Smooth muscle cell (in vitro differentiated cells): Measurements from ENCODE around the gene TMEM263. TPM values are rescaled to one million over a fixed set of nuclear protein-coding genes. Genes with fewer than 3 reads are reported as not detected.

Source experiments
- DNase-seq: peaks from one replicate; lab custom pipeline; 2025; ENCODE audit not compliant: unreplicated experiment; lab: John Stamatoyannopoulos, UW
- H2AFZ ChIP-seq: fragments of 200-600 bp; sonication (generic); 2 replicates; pipeline ENCODE4 v1.6.0; 2016; ENCODE audit warnings: antibody characterized with exemption, low read depth, mild to moderate bottlenecking
- H3F3A ChIP-seq: fragments of 200-600 bp; sonication (generic); 2 replicates; pipeline ENCODE4 v1.6.0; 2017; ENCODE audit warnings: antibody characterized with exemption, low read depth
- H3K27ac ChIP-seq: fragments of 200-600 bp; sonication (generic); 2 replicates; pipeline ENCODE4 v1.5.1; 2016; ENCODE audit warnings: low read depth, mild to moderate bottlenecking
- H3K27me3 ChIP-seq: fragments of 200-600 bp; sonication (generic); 2 replicates; pipeline ENCODE4 v1.6.1; 2016; ENCODE audit warnings: low read depth, mild to moderate bottlenecking
- H3K36me3 ChIP-seq: fragments of 200-600 bp; sonication (generic); 2 replicates; pipeline ENCODE4 v1.5.1; 2016; ENCODE audit warnings: low read depth
- H3K4me1 ChIP-seq: fragments of 200-600 bp; sonication (generic); 2 replicates; pipeline ENCODE4 v1.5.1; 2016; ENCODE audit warnings: low read depth
- H3K4me2 ChIP-seq: fragments of 200-600 bp; sonication (generic); 2 replicates; pipeline ENCODE4 v1.6.0; 2016; ENCODE audit warnings: mild to moderate bottlenecking
- H3K4me3 ChIP-seq: fragments of 200-600 bp; sonication (generic); 2 replicates; pipeline ENCODE4 v1.5.1; 2016; ENCODE audit warnings: mild to moderate bottlenecking
- H3K79me2 ChIP-seq: fragments of 200-600 bp; sonication (generic); 2 replicates; pipeline ENCODE4 v1.6.0; 2016; ENCODE audit warnings: low read depth, mild to moderate bottlenecking
- H3K9ac ChIP-seq: fragments of 200-600 bp; sonication (generic); 2 replicates; pipeline ENCODE4 v1.6.0; 2016; ENCODE audit warnings: low read depth
- H3K9me3 ChIP-seq: fragments of 200-600 bp; sonication (generic); replicated peaks from 2 replicates; pipeline ENCODE4 v1.5.1; 2016; ENCODE audit warnings: low read depth
- H4K20me1 ChIP-seq: fragments of 200-600 bp; sonication (generic); 2 replicates; pipeline ENCODE4 v1.6.0; 2016; ENCODE audit warnings: low read depth
- CTCF ChIP-seq: fragments of 200-600 bp; sonication (generic); IDR thresholded peaks from 2 replicates; pipeline ENCODE4 v1.5.1; 2017; ENCODE audit warnings: borderline replicate concordance, mild to moderate bottlenecking, antibody characterized with exemption; ENCODE audit not compliant: insufficient read depth, poor library complexity, severe bottlenecking
- WGBS: methylation state at CpG from one replicate; pipeline ENCODE4 v1.1.7; 2016; ENCODE audit warnings: low lambda C conversion rate; 5-methylcytosine and 5-hydroxymethylcytosine counted together
- polyA plus RNA-seq: library from polyadenylated mRNA; unstranded; fragments of >200 nt; fragmentation: Nextera tagmentation; extraction: Ambion mirVana; gene quantifications from 2 replicates; pipeline ENCODE4 v1.2.1, GENCODE V29; 2016
- total RNA-seq: library from RNA; depleted of rRNA; stranded (reverse); fragments of >200 nt; gene quantifications from 2 replicates; pipeline ENCODE4 v1.2.3, GENCODE V29; 2014

TMEM263 gene
- total and polyA plus RNA-seq, 2 experiments from 2014 or later, result 102 to 177 TPM

GRCh38 chr12:106914796-106915634 is 40.7 kb upstream of the TMEM263 start:
- no peak overlapping the region for H3K4me2 ChIP-seq
- no peak overlapping the region for H3K9ac ChIP-seq
- no peaks in the 10 kb centered on the region for H4K20me1 ChIP-seq
- H3K9me3 ChIP-seq, result no peaks in the 10 kb centered on the region
- H3K27ac ChIP-seq, result no peak overlapping the region
- 97% methylated on average over 3 of the region's 3 CpGs for WGBS
- H3F3A ChIP-seq, result no peaks in the 10 kb centered on the region
- no peak for TF ChIP-seq CTCF
- H3K4me1 ChIP-seq, result peaks cover 8% of the 10 kb centered on the region
- H3K79me2 ChIP-seq, result no peaks in the 10 kb centered on the region
- DNase-seq, result no peak
- H3K4me3 ChIP-seq, result no peak overlapping the region
- no peaks in the 10 kb centered on the region for H3K27me3 ChIP-seq
- no peaks in the 10 kb centered on the region for H3K36me3 ChIP-seq
- H2AFZ ChIP-seq, result no peak overlapping the region

- no peak overlapping the region for H3K4me3 ChIP-seq
- 76% methylated on average over 4 of the region's 5 CpGs for WGBS
- no peak for TF ChIP-seq CTCF
Measured at GRCh38 chr12:106915635-106916026, 40.1 kb upstream of the TMEM263 start.

DNA sequence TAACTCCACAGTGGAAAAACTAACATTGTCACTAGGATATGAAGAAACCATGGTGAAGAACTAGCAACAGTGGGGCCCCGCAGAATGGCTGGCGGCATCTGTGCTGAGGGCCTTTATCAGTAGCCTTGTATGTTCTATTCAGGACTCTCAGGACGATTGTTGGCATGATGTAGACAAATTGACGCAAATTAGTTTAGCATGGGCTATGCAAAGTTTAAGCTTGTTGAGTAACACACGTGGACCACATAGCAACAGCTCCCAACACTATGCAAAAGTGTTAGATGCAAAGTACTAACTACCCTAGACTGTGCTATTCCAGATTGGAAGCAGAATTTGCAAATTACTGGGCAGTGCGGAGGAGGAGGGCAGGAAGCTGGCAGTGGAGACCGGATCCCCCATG is 38.2 kb upstream of the TMEM263 start:
- H3K79me2 ChIP-seq, result no peaks in the 10 kb centered on the region
- H3K4me3 ChIP-seq, result no peak overlapping the region
- peaks cover 7% of the 10 kb centered on the region for H3K27me3 ChIP-seq
- H3K9ac ChIP-seq, result no peak overlapping the region
- 75% methylated on average over 7 of the region's 7 CpGs for WGBS
- peaks cover 8% of the 10 kb centered on the region for H3K4me1 ChIP-seq
- no peaks in the 10 kb centered on the region for H3K9me3 ChIP-seq
- no peaks in the 10 kb centered on the region for H3K36me3 ChIP-seq
- TF ChIP-seq CTCF, result no peak
- no peak for DNase-seq
- no peak overlapping the region for H3K4me2 ChIP-seq
- no peak overlapping the region for H3K27ac ChIP-seq
- H2AFZ ChIP-seq, result no peak overlapping the region
- no peaks in the 10 kb centered on the region for H4K20me1 ChIP-seq
- H3F3A ChIP-seq, result no peaks in the 10 kb centered on the region

More at GRCh38 chr12:106915635-106916026, 40.1 kb upstream of the TMEM263 start:
- Histone ChIP-seq H3K9ac (no peak overlapping the region), H2AFZ (no peak overlapping the region), H3K27me3 (peaks cover 1% of the 10 kb centered on the region), H3K79me2 (no peaks in the 10 kb centered on the region), H3K27ac (no peak overlapping the region), H3K36me3 (no peaks in the 10 kb centered on the region), H3K4me2 (no peak overlapping the region), H3K4me1 (peaks cover 8% of the 10 kb centered on the region), H3K9me3 (no peaks in the 10 kb centered on the region), H4K20me1 (no peaks in the 10 kb centered on the region), H3F3A (no peaks in the 10 kb centered on the region)
- DNase-seq, result no peak

DNA sequence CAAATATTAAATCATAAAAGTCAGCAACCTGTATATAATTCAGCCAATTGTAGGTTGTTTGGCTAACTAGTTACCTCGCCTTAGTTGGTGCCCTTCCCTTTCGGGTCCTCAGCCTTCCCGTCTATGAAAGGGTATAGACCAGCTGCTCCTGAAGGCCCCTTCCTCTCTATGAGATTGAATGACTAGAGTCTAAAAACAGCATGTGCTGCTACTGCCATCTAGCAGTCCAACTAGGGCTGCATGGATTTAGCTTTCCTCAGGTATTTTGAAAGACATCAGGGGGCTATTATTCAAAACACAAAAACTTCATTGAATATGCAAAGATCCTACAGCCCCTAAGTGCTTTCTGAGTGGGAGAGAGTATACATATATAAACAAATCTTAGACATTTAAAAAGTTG is 37.0 kb upstream of the TMEM263 start:
- DNase-seq, result no peak
- H3K4me3 ChIP-seq, result no peak overlapping the region
- peak; percentile 32 for TF ChIP-seq CTCF
- no peaks in the 10 kb centered on the region for H3K36me3 ChIP-seq
- H3K27ac ChIP-seq, result no peak overlapping the region
- no peaks in the 10 kb centered on the region for H3K79me2 ChIP-seq
- H3F3A ChIP-seq, result no peaks in the 10 kb centered on the region
- no peak overlapping the region for H3K4me2 ChIP-seq
- 7% methylated on average over 3 of the region's 3 CpGs for WGBS
- H3K4me1 ChIP-seq, result peaks cover 8% of the 10 kb centered on the region
- H3K27me3 ChIP-seq, result peaks cover 7% of the 10 kb centered on the region
- no peaks in the 10 kb centered on the region for H4K20me1 ChIP-seq
- no peaks in the 10 kb centered on the region for H3K9me3 ChIP-seq
- H2AFZ ChIP-seq, result no peak overlapping the region
- no peak overlapping the region for H3K9ac ChIP-seq
